AML-193 (cell line): ENCODE results near the gene FRMD4A.

Source experiments
- DNase-seq, 2 experiments: peaks; one replicate each; lab custom pipeline; 2025; lab: John Stamatoyannopoulos, UW

Gene FRMD4A

GRCh38 chr10:13614530-13615332 lies 716.0 kb downstream of the FRMD4A start:
- no peak for DNase-seq

DNA sequence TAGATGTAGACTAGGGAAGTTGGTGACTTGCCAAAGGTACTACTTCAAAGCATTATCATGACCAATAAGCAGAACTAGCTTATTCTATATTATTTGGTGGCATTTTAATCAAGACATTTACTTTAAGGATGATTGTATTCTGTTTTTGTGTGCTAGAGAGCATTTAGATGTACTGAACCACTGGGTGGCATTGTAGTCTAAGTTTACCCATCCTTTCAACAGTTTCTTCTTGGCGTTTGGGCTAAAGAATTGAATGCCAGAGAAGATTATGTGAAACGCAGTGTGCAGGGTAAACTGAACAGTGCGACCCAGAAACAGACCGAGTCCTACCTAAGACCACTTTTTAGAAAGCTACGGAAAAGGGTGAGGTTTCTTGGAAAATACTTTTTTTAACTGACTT lies 717.2 kb downstream of the FRMD4A start:
- no peak for DNase-seq

DNA sequence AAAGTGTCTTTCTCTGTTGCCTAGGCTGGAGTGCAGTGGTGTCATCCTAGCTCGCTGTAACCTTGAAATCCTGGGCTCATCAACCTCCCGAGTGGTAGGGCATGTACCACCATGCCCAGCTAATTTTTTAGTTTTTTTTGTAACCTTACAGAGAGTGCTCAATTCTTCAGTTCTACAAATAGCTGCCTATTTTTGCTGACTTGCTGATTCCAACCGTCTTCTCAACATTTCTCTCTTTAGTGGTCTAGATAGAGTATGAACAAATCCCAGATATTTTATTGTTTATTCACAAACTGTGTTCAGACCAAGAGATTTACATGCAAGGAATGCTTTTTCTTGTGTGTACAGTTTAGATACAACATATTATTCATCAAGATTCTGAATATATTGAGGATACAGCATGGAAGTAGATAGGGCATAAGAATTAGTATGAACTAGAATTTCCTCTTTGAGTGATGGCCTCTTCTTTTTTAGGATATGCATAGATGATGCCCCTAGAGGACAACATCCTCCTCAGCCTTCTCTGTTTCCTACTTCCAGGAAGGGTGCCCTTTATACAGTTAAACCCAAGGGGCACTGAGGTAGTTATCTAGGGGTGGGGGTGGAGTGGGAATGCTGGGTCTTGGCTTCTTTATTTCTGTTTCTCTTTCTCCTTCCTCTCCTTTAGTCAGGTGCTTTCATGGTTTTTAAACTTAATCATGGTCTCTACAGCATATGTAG lies 717.9 kb downstream of the FRMD4A start:
- no peak for DNase-seq

GRCh38 chr10:13608246-13608853 lies 722.4 kb downstream of the FRMD4A start:
- DNase-seq: no peak

DNA sequence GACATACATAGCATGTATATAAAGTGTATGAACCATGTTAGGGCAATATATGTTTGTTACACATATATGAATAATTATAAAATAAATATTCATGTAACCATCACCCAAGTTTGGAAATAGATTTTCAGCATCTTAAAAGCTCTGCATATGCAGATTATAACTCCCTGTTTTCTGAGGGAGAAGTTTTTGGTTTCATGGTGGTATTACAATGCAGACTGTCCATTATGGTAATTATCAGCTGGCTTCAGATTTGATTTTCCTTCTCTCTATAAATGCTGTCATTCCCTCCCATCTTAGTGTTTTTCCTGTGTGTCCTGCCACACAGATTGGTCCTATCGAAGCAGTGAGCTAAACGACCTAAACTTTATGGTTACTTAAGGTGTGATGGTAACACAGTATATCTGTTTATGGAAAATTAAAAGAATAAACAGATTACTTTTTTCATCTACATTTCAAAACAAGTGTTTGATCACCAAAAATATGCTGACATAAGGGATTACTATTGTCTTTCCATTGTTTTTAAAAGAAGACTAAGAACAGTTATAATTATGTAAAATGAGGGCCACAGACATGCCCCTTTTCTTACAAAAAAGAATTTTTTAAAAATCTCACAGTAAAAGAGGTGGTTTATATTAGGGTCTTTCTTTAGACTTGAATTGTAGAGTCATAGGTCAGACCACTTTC lies 726.2 kb downstream of the FRMD4A start:
- DNase-seq: no peak

- no peak for DNase-seq
These were observed 732.8 kb downstream of the FRMD4A start for GRCh38 chr10:13597909-13598308.

DNA sequence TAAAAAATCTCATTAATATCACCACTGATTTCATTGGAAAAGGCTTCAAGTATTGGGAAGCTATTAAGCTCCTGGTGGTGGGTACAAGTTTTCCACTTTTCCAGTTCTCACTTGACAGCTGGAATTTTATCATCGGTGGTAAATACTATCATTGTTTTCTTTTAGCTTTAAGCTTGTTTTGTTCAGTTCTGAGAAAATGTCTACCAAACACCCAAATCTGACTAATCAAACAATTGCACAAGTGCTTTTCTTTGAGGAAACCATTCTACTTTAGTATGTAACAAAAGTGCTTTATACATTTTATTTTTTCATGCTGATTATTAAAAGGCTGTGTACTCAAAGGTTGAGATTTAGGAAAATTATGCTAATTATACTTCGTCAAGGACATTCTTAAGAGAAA lies 736.1 kb downstream of the FRMD4A start:
- DNase-seq: no peak
